H9 (cell line): ENCODE measurements around the gene SNN. TPM values are rescaled to one million over a fixed set of nuclear protein-coding genes. Genes with fewer than 3 reads are reported as not detected.

ENCODE experiments used
- DNase-seq: peaks from one replicate; pipeline ENCODE4 v3.0.0-alpha.2; 2017
- H2AFZ ChIP-seq: one replicate; pipeline ENCODE4 v1.6.1; 2013; ENCODE audit warnings: mild to moderate bottlenecking, low read length, control low read depth, moderate library complexity
- H2AK5ac ChIP-seq: 2 replicates; pipeline ENCODE4 v1.6.1; 2013; ENCODE audit warnings: low read length, control low read depth, mixed read lengths; ENCODE audit not compliant: insufficient read length
- H2BK120ac ChIP-seq: one replicate; pipeline ENCODE4 v1.6.1; 2013; ENCODE audit warnings: low read depth, mild to moderate bottlenecking, low read length, control low read depth, inconsistent platforms; ENCODE audit not compliant: poor library complexity, severe bottlenecking
- H2BK12ac ChIP-seq: 2 replicates; pipeline ENCODE4 v1.6.1; 2013; ENCODE audit warnings: low read length, control low read depth, mixed read lengths, low read depth; ENCODE audit not compliant: insufficient read length
- H2BK15ac ChIP-seq: 2 replicates; pipeline ENCODE4 v1.6.1; 2013; ENCODE audit warnings: low read depth, low read length, control low read depth
- H2BK20ac ChIP-seq: one replicate; pipeline ENCODE4 v1.6.1; 2013; ENCODE audit warnings: low read depth, mild to moderate bottlenecking, low read length, control low read depth, inconsistent platforms; ENCODE audit not compliant: poor library complexity, severe bottlenecking
- H2BK5ac ChIP-seq: 2 replicates; pipeline ENCODE4 v1.6.1; 2013; ENCODE audit warnings: low read length, control low read depth, mixed read lengths; ENCODE audit not compliant: insufficient read length
- H3K14ac ChIP-seq: 2 replicates; pipeline ENCODE4 v1.6.1; 2013; ENCODE audit warnings: low read length, control low read depth; ENCODE audit not compliant: insufficient read depth
- H3K18ac ChIP-seq: 2 replicates; pipeline ENCODE4 v1.6.1; 2013; ENCODE audit warnings: low read depth, mild to moderate bottlenecking, mixed read lengths, low read length, control low read depth; ENCODE audit not compliant: insufficient read length
- H3K23ac ChIP-seq: 2 replicates; pipeline ENCODE4 v1.6.1; 2013; ENCODE audit warnings: low read length, control low read depth, mixed read lengths, low read depth; ENCODE audit not compliant: insufficient read length
- H3K23me2 ChIP-seq: 2 replicates; pipeline ENCODE4 v1.6.1; 2013; ENCODE audit warnings: low read depth, mild to moderate bottlenecking, mixed read lengths, low read length, control low read depth; ENCODE audit not compliant: insufficient read length, poor library complexity, severe bottlenecking
- H3K27ac ChIP-seq: 2 replicates; pipeline ENCODE4 v1.5.1; 2013; ENCODE audit warnings: low read length, control low read depth, mixed read lengths, low read depth; ENCODE audit not compliant: insufficient read length
- H3K27me3 ChIP-seq: 2 replicates; pipeline ENCODE4 v1.6.1; 2013; ENCODE audit warnings: low read length, control low read depth, inconsistent platforms; ENCODE audit not compliant: insufficient read depth
- H3K4ac ChIP-seq: 2 replicates; pipeline ENCODE4 v1.6.1; 2013; ENCODE audit warnings: low read depth, mild to moderate bottlenecking, control low read depth, inconsistent platforms, low read length, moderate library complexity
- H3K4me1 ChIP-seq: 2 replicates; pipeline ENCODE4 v1.6.1; 2013; ENCODE audit warnings: low read length, control low read depth, inconsistent platforms; ENCODE audit not compliant: insufficient read depth
- H3K4me2 ChIP-seq: 2 replicates; pipeline ENCODE4 v1.6.1; 2013; ENCODE audit warnings: low read length, control low read depth, mixed read lengths; ENCODE audit not compliant: insufficient read length, insufficient read depth
- H3K56ac ChIP-seq: 2 replicates; pipeline ENCODE4 v1.6.1; 2013; ENCODE audit warnings: low read depth, mild to moderate bottlenecking, mixed read lengths, low read length, control low read depth; ENCODE audit not compliant: insufficient read length
- H3K79me1 ChIP-seq: 2 replicates; pipeline ENCODE4 v1.6.1; 2013; ENCODE audit warnings: low read depth, mild to moderate bottlenecking, moderate library complexity, low read length, control low read depth, inconsistent platforms; ENCODE audit not compliant: insufficient read depth, poor library complexity, severe bottlenecking
- H3K79me2 ChIP-seq: 2 replicates; pipeline ENCODE4 v1.6.1; 2013; ENCODE audit warnings: low read length, control low read depth, inconsistent platforms; ENCODE audit not compliant: insufficient read depth
- H3K9ac ChIP-seq: 2 replicates; pipeline ENCODE4 v1.6.1; 2013; ENCODE audit warnings: low read length, control low read depth, mixed read lengths; ENCODE audit not compliant: insufficient read length; ENCODE audit errors: extremely low read depth
- H3K9me3 ChIP-seq: one replicate; pipeline ENCODE4 v1.6.1; 2013; ENCODE audit warnings: low read depth, low read length, inconsistent platforms; ENCODE audit not compliant: control insufficient read depth
- H3T11ph ChIP-seq: one replicate; pipeline ENCODE4 v1.6.1; 2013; ENCODE audit warnings: mild to moderate bottlenecking, low read length, control low read depth, inconsistent platforms
- H4K20me1 ChIP-seq: one replicate; pipeline ENCODE4 v1.6.1; 2013; ENCODE audit not compliant: control insufficient read depth, insufficient read length, insufficient read depth
- H4K5ac ChIP-seq: 2 replicates; pipeline ENCODE4 v1.6.1; 2013; ENCODE audit warnings: low read depth, mild to moderate bottlenecking, mixed read lengths, low read length, control low read depth; ENCODE audit not compliant: insufficient read length
- H4K8ac ChIP-seq: replicated peaks from 2 replicates; pipeline ENCODE4 v1.6.1; 2013; ENCODE audit warnings: low read length, control low read depth, mixed read lengths, low read depth; ENCODE audit not compliant: insufficient read length
- H4K91ac ChIP-seq: 2 replicates; pipeline ENCODE4 v1.6.1; 2013; ENCODE audit warnings: low read depth, mild to moderate bottlenecking, moderate library complexity, mixed read lengths, low read length, control low read depth; ENCODE audit not compliant: insufficient read length
- H3K27ac Mint-ChIP-seq, 3 experiments: 2 replicates in 2 of 3; 3 replicates in 1 of 3; pipeline ENCODE4 v1.8.0; 2020 to 2021; ENCODE audit warnings: mixed read lengths in 3 of 3, mild to moderate bottlenecking in 1 of 3, moderate library complexity in 1 of 3
- H3K27me3 Mint-ChIP-seq: 2 replicates; pipeline ENCODE4 v1.8.0; 2021; ENCODE audit warnings: low read depth, mild to moderate bottlenecking, moderate library complexity, mixed read lengths
- H3K36me3 Mint-ChIP-seq, 3 experiments: 2 replicates in 2 of 3; 3 replicates in 1 of 3; pipeline ENCODE4 v1.8.0; 2020 to 2021; ENCODE audit warnings: low read depth in 3 of 3, mixed read lengths in 3 of 3; ENCODE audit not compliant: insufficient read depth in 1 of 3
- H3K4me1 Mint-ChIP-seq, 2 experiments: 2 replicates each; pipeline ENCODE4 v1.8.0; 2020; ENCODE audit warnings: mixed read lengths in 2 of 2
- H3K4me3 Mint-ChIP-seq, 2 experiments: 2 replicates in 1 of 2; 3 replicates in 1 of 2; pipeline ENCODE4 v1.8.0; 2020 to 2021; ENCODE audit warnings: mild to moderate bottlenecking in 2 of 2, mixed read lengths in 2 of 2, moderate library complexity in 1 of 2
- H3K9me3 Mint-ChIP-seq, 2 experiments: 2 replicates in 1 of 2; 3 replicates in 1 of 2; pipeline ENCODE4 v1.8.0; 2020; ENCODE audit warnings: mild to moderate bottlenecking in 2 of 2, mixed read lengths in 2 of 2, moderate library complexity in 1 of 2
- CTCF ChIP-seq: fragments of 200-600 bp; sonication (generic); conservative IDR thresholded peaks from 3 replicates; pipeline ENCODE4 v1.8.0; 2021; ENCODE audit warnings: antibody characterized with exemption, mild to moderate bottlenecking
- WGBS: extraction: QIAGEN DNeasy Blood & Tissue Kit; methylation state at CpG from one replicate; pipeline ENCODE4 v1.1.7; 2013; ENCODE audit warnings: missing lambda C conversion rate, low lambda C conversion rate, mixed read lengths; ENCODE audit not compliant: insufficient read length; ENCODE audit errors: extremely low coverage; 5-methylcytosine and 5-hydroxymethylcytosine counted together
- total RNA-seq: library from RNA; stranded (reverse); gene quantifications from 2 replicates; pipeline ENCODE4 v1.2.1, GENCODE V29; 2021

SNN gene
- total RNA-seq, 1 experiment from 2014 or later, result 44.2 TPM

- H3K4me3 Mint-ChIP-seq, result no peak overlapping the region
- no peak overlapping the region for H3K27ac Mint-ChIP-seq
- no peaks in the 10 kb centered on the region for H3K79me2 ChIP-seq
- H3K4me1 ChIP-seq, result no peaks in the 10 kb centered on the region
- H3K23me2 ChIP-seq, result no peaks in the 10 kb centered on the region
- no peak overlapping the region for H2AFZ ChIP-seq
- no peak overlapping the region for H2BK120ac ChIP-seq
- no peaks in the 10 kb centered on the region for H3K9me3 ChIP-seq
- H2BK5ac ChIP-seq, result no peak overlapping the region
- H2BK15ac ChIP-seq, result no peak overlapping the region
- WGBS, result no CpG with 5 or more reads among the region's 18 CpGs
- no peaks in the 10 kb centered on the region for H3K79me1 ChIP-seq
- no peak overlapping the region for H3K23ac ChIP-seq
- H4K5ac ChIP-seq, result no peak overlapping the region
- no peak overlapping the region for H3K56ac ChIP-seq
- DNase-seq, result no peak
- H3K18ac ChIP-seq, result no peak overlapping the region
- H4K20me1 ChIP-seq, result no peaks in the 10 kb centered on the region
- no peaks in the 10 kb centered on the region; a peak in 1 of 5 replicates for H3K9me3 Mint-ChIP-seq
- no peak overlapping the region for H3K27ac ChIP-seq
- H2BK12ac ChIP-seq, result no peak overlapping the region
- H3K27me3 Mint-ChIP-seq, result no peaks in the 10 kb centered on the region; the same call in 1 of the 2 replicates
- H3K36me3 Mint-ChIP-seq, result no peaks in the 10 kb centered on the region
- H3K9ac ChIP-seq, result no peak overlapping the region
- H2AK5ac ChIP-seq, result no peak overlapping the region
- H3K4me1 Mint-ChIP-seq, result no peaks in the 10 kb centered on the region
- H3K27me3 ChIP-seq, result no peaks in the 10 kb centered on the region
- H3K14ac ChIP-seq, result no peak overlapping the region
- no peak overlapping the region for H4K91ac ChIP-seq
- no peak overlapping the region for H3T11ph ChIP-seq
- TF ChIP-seq CTCF, result no peak
- H2BK20ac ChIP-seq, result no peak overlapping the region
- H4K8ac ChIP-seq, result no peak overlapping the region
- no peak overlapping the region for H3K4ac ChIP-seq
- H3K4me2 ChIP-seq, result no peak overlapping the region
Observed at GRCh38 chr16:11650641-11651591, 17.3 kb upstream of the SNN start.
